Activated CD4-positive, alpha-beta T cell treated with anti-CD3 and anti-CD28 coated beads for 36 hours (primary cell): ENCODE measurements around the gene ENO3. TPM values are rescaled to one million over a fixed set of nuclear protein-coding genes. Genes with fewer than 3 reads are reported as not detected.

Experiments
- ATAC-seq: fragments of 200-7000 bp; cut with Tn5 transposase; one replicate; pipeline ENCODE4 v1.10.0; 2021; ENCODE audit warnings: mild to moderate bottlenecking, moderate library complexity
- CTCF ChIA-PET: fragments of 350-600 bp; sonication (Branson Sonifier 250); formaldehyde crosslinking; loops from one replicate; lab custom pipeline; 2021; ENCODE audit warnings: antibody characterized with exemption; lab: Charles Lee
- POLR2A ChIA-PET: fragments of 350-600 bp; sonication (Branson Sonifier 250); formaldehyde crosslinking; loops from one replicate; lab custom pipeline; 2021; ENCODE audit warnings: antibody characterized with exemption, inconsistent platforms; lab: Charles Lee
- DNase-seq: peaks from one replicate; pipeline ENCODE4 v3.0.0-alpha.2; 2020
- H3K27ac Mint-ChIP-seq: one replicate; pipeline ENCODE4 v1.8.0; 2021; ENCODE audit warnings: mixed read lengths
- H3K27me3 Mint-ChIP-seq: one replicate; pipeline ENCODE4 v1.8.0; 2021; ENCODE audit warnings: mixed read lengths
- H3K36me3 Mint-ChIP-seq: one replicate; pipeline ENCODE4 v1.8.0; 2021; ENCODE audit warnings: low read depth, mixed read lengths
- H3K4me1 Mint-ChIP-seq: one replicate; pipeline ENCODE4 v1.8.0; 2021; ENCODE audit warnings: mixed read lengths
- H3K4me3 Mint-ChIP-seq: one replicate; pipeline ENCODE4 v1.8.0; 2021; ENCODE audit warnings: mild to moderate bottlenecking, moderate library complexity, mixed read lengths
- H3K9me3 Mint-ChIP-seq: one replicate; pipeline ENCODE4 v1.8.0; 2021; ENCODE audit warnings: low read depth, mixed read lengths
- intact Hi-C, 2 experiments: fragments of 100-400 bp; cut with DNase I in 1 of 2; cut with micrococcal nuclease in 1 of 2; formaldehyde crosslinking; loops; one replicate each; pipeline versions ENCODE4 v1.14.2 to v1.15.1; 2022 to 2024; cut with DNase I, micrococcal nuclease
- total RNA-seq, 2 experiments: library from RNA; stranded (reverse); gene quantifications; one replicate each; pipeline ENCODE4 v1.2.3, GENCODE V29; 2021

The ENO3 gene
- total RNA-seq, 2 experiments from 2014 or later = 32.0 to 32.9 TPM

DNA sequence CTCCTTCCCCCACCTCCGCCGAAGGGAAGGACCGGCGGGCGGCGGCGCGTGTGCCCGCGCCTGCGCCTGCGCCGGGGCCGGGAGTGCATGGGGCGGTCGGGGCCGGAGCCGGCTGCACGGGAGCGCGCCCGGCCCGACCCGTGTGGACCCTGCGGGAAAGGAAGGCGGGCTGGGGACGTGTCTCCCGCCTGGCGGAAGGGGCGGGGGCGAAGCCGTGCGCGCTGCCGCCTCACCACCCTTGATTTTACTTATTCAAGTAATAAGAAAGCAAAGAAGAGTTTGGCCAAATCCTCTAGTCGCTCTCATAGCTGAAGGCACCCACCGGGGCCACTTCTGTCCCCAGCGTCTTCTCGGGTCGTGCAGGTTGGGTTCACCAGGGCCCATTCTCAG, 2.0 kb upstream of the ENO3 start:
- Mint-ChIP-seq H3K4me1 (peaks cover 34% of the 10 kb centered on the region), H3K4me3 (peak overlapping the region; percentile 99), H3K27me3 (no peaks in the 10 kb centered on the region), H3K27ac (peak overlapping the region; percentile 100), H3K36me3 (peaks cover 42% of the 10 kb centered on the region), H3K9me3 (no peaks in the 10 kb centered on the region)
- DNase-seq (peak; percentile 88), ATAC-seq (peak; percentile 39)
- POLR2A ChIA-PET = interaction anchor here (0.8 to 9.2 kb wide), 2 partner anchors 9 to 19 kb away, joined by 8 to 80 read pairs; partner anchors contain the start of genes RNF167, SLC25A11 and SPAG7
- CTCF ChIA-PET = interaction anchor here (0.6 kb wide), 1 partner anchor 19 kb away, joined by 5 read pairs; the partner anchor contains the start of gene SPAG7
- intact Hi-C loops = loop anchor here (1.0 to 10.0 kb wide), 16 partner anchors 9 to 1693 kb away; partner anchors contain the start of genes ARRB2 (in 2 of the 2), RNF167 (in 2 of the 2), SLC25A11 (in 2 of the 2) and SPAG7 (in 2 of the 2)

DNA sequence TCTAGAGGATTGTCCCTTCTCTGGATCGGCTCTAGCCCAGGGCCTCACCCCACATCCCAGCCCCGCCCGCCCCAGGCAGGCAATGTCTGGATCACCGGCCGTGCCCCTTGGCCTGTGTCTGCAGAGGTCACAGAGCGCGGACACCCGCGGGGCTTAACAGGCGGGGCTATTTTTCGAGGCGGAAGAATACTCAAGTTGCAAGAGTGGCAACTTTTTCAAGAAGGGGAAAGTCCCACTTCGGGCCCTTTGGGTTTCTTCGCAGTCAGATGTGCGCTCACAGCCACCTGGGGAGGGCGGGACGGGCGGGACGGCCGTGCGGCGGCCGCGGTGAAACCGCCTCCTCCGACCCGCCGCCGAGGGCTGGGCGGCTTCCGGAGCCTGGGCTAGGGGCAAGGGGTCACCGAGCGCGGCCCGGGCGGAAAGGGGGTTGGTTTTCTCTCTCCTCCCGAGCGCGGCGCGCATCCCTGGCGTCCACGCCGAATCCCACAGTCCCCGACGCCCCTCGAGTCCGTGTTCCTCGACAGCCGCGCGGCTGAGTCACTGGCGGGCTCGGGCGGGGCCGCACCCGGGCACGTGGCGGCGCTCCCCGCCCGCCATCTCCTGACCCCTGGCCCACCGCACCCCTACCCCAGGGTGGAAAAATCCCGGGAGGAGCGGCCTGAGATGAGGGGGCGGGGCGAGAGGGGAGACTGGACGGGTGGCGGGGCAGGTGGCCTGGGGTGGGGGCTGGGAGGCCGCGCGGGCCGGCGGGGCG, 1.4 kb upstream of the ENO3 start:
- Mint-ChIP-seq H3K27ac (peak overlapping the region; percentile 89), H3K4me1 (peaks cover 28% of the 10 kb centered on the region), H3K4me3 (peak overlapping the region; percentile 99), H3K9me3 (no peaks in the 10 kb centered on the region), H3K27me3 (no peaks in the 10 kb centered on the region), H3K36me3 (peaks cover 38% of the 10 kb centered on the region)
- intact Hi-C loops = loop anchor here (1.0 to 10.0 kb wide), 12 partner anchors 18 to 1693 kb away; partner anchors contain the start of genes ATP2A3 (in 1 of the 2), C17orf107 (in 1 of the 2), CAMTA2 (in 1 of the 2) and KIAA0753 (in 1 of the 2)
- ATAC-seq (peak; percentile 25), DNase-seq (peak; percentile 86)
- POLR2A ChIA-PET = interaction anchor here (0.6 to 9.2 kb wide), 4 partner anchors 9 to 25 kb away, joined by 3 to 80 read pairs (median 7); partner anchors contain the start of genes RNF167, SLC25A11 and SPAG7
- CTCF ChIA-PET = interaction anchor here (0.9 kb wide), 1 partner anchor 18 kb away, joined by 4 read pairs; the partner anchor contains the start of gene SPAG7

DNA sequence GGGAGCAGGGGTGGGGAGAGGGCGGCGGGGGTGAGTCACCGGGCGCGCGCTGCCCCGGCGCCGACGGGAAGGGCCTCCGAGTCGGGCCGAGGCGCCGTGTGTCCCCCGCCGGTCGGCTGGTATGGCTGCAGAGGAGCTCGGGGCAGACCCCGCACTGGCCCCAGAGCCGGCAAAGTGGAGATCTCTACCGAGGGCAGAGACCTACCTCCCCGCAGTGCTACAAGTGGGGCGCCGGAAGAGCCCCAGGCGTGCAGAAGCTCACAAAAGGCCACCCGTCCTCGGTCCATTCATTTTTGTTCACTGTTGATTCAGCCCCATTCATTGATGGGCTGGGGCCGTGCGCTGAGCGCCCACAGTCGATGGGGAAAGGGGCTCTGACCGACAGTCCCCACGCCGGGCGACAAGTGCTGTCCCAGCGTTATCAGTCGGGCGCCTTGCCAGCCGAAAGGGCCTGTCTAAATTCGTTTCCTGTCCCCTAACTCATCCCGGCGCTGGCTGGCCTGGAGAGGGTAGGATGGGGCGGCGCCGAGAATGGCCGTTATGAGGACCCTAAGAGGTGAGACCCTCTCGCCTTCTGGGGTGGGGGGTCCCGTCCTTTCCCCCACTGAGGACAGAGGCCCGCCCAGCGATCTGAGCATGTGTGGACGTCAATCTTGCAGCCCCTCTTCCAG, 709 bp upstream of the ENO3 start:
- Mint-ChIP-seq H3K27me3 (no peaks in the 10 kb centered on the region), H3K36me3 (peaks cover 30% of the 10 kb centered on the region), H3K9me3 (no peaks in the 10 kb centered on the region), H3K4me3 (peak overlapping the region; percentile 99), H3K4me1 (peaks cover 21% of the 10 kb centered on the region), H3K27ac (peak overlapping the region; percentile 94)
- ChIA-PET CTCF (interaction anchor here (0.6 to 0.9 kb wide), 2 partner anchors 17 to 161 kb away, joined by 3 to 4 read pairs; partner anchors contain the start of gene SPAG7), POLR2A (interaction anchor here (0.5 to 9.2 kb wide), 6 partner anchors 9 to 226 kb away, joined by 3 to 80 read pairs (median 4); partner anchors contain the start of genes RNF167, SLC25A11 and SPAG7)
- intact Hi-C loops = loop anchor here in 1 of 2 experiments (1.0 kb wide), 2 partner anchors 37 to 128 kb away; partner anchors contain the start of genes CAMTA2 and ZFP3
- ATAC-seq (peak; percentile 8), DNase-seq (peak; percentile 62)

DNA sequence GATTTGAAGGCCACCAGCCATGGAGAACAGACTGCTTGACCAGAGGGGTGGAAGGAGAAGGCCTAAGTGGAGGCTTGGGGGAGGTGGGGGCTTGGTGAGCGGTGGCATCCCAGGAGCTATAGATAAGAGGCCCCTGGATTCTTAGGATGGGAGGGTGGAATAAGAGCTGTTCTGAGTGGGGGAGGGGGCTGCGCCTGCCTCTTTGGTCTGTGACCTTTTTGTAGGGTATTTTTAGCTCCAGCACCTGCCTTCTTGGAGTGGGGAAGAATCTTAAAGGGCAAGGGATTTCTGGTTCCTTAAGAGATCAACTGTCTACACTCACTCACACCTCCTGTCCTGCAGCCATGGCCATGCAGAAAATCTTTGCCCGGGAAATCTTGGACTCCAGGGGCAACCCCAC, 567 bp downstream of the ENO3 start:
- intact Hi-C loops = no loop called here
- Mint-ChIP-seq H3K4me3 (peak overlapping the region; percentile 99), H3K27ac (no peak overlapping the region), H3K27me3 (no peaks in the 10 kb centered on the region), H3K36me3 (peaks cover 18% of the 10 kb centered on the region), H3K4me1 (peaks cover 20% of the 10 kb centered on the region), H3K9me3 (no peaks in the 10 kb centered on the region)
- no peak for DNase-seq
- CTCF ChIA-PET = interaction anchor here (0.5 to 1.5 kb wide), 4 partner anchors 14 to 100 kb away, joined by 3 read pairs; partner anchors contain the start of gene SPAG7
- POLR2A ChIA-PET = interaction anchor here (1.0 to 9.2 kb wide), 3 partner anchors 11 to 16 kb away, joined by 3 to 80 read pairs (median 7); partner anchors contain the start of genes RNF167, SLC25A11 and SPAG7
- no peak for ATAC-seq

DNA sequence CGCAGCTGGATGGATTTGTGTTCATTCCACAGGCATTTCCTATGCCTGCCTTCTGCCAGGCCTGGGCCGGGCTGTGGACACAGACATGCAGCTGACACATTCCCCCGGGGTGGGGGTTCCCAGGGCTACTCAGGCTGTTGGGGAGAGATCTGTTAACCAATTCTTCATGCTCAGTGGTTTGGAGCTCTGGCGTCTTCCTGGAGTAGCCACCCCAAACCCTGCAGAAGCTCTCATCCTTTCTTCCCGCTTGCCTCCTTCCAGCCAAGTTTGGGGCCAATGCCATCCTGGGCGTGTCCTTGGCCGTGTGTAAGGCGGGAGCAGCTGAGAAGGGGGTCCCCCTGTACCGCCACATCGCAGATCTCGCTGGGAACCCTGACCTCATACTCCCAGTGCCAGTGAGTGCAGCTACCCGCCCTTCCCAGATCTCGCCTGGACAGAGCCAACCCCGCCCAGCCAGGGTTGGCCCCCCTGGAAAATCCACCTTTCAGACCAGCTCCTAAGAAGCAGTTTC, 2.6 kb downstream of the ENO3 start:
- Mint-ChIP-seq H3K4me1 (peaks cover 23% of the 10 kb centered on the region), H3K27me3 (no peaks in the 10 kb centered on the region), H3K9me3 (no peaks in the 10 kb centered on the region), H3K27ac (no peak overlapping the region), H3K36me3 (peaks cover 11% of the 10 kb centered on the region), H3K4me3 (no peak overlapping the region)
- ATAC-seq (no peak), DNase-seq (no peak)
- POLR2A ChIA-PET = interaction anchor here (1.1 to 1.3 kb wide), 2 partner anchors 13 to 16 kb away, joined by 3 to 5 read pairs; partner anchors contain the start of gene SPAG7
- intact Hi-C loops = no loop called here
- CTCF ChIA-PET = interaction anchor here (0.5 to 0.7 kb wide), 5 partner anchors 26 to 163 kb away, joined by 3 read pairs; no protein-coding TSS in a partner anchor

DNA sequence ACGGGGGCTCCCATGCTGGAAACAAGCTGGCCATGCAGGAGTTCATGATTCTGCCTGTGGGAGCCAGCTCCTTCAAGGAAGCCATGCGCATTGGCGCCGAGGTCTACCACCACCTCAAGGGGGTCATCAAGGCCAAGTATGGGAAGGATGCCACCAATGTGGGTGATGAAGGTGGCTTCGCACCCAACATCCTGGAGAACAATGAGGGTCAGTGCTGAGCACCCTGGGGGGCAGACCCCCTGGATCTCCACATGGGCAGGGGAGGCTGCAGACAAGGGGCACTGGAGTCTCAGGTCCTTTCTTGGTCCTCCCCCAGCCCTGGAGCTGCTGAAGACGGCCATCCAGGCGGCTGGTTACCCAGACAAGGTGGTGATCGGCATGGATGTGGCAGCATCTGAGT, 4.2 kb downstream of the ENO3 start:
- ChIA-PET POLR2A (interaction anchor here (1.0 kb wide), 1 partner anchor 12 kb away, joined by 3 read pairs; the partner anchor contains the start of gene SPAG7), CTCF (interaction anchor here (1.0 to 1.9 kb wide), 3 partner anchors 11 to 75 kb away, joined by 3 to 6 read pairs (median 4); no protein-coding TSS in a partner anchor)
- Mint-ChIP-seq H3K4me3 (no peak overlapping the region), H3K4me1 (peaks cover 23% of the 10 kb centered on the region), H3K27ac (no peak overlapping the region), H3K36me3 (peaks cover 18% of the 10 kb centered on the region), H3K9me3 (no peaks in the 10 kb centered on the region), H3K27me3 (no peaks in the 10 kb centered on the region)
- intact Hi-C loops = no loop called here
- ATAC-seq (no peak), DNase-seq (no peak)

DNA sequence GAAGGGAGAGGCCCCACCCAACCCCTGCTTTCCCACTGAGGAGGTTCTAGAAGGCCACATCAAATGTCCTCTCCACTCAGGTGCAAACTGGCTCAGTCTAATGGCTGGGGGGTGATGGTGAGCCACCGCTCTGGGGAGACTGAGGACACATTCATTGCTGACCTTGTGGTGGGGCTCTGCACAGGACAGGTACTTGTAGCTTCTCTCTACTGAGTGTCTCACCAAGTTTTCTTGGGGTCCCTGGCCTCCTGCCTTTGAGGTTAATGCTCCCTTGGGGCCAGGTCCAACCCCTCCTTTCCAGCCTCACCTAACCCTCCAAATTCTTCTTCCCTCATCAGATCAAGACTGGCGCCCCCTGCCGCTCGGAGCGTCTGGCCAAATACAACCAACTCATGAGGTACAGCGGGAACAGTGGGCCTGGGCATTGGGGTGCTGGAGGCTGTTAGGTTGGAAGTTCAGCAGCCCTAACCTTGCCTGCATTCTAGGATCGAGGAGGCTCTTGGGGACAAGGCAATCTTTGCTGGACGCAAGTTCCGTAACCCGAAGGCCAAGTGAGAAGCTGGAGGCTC, 5.7 kb downstream of the ENO3 start:
- CTCF ChIA-PET = interaction anchor here (0.9 to 1.1 kb wide), 3 partner anchors 10 to 149 kb away, joined by 3 read pairs; partner anchors contain the start of gene SPAG7
- Mint-ChIP-seq H3K4me1 (peaks cover 9% of the 10 kb centered on the region), H3K27me3 (no peaks in the 10 kb centered on the region), H3K27ac (no peak overlapping the region), H3K9me3 (no peaks in the 10 kb centered on the region), H3K36me3 (peaks cover 21% of the 10 kb centered on the region), H3K4me3 (no peak overlapping the region)
- ATAC-seq (peak; percentile 55), DNase-seq (peak; percentile 72)
- intact Hi-C loops = no loop called here
- POLR2A ChIA-PET = no interaction called here

DNA sequence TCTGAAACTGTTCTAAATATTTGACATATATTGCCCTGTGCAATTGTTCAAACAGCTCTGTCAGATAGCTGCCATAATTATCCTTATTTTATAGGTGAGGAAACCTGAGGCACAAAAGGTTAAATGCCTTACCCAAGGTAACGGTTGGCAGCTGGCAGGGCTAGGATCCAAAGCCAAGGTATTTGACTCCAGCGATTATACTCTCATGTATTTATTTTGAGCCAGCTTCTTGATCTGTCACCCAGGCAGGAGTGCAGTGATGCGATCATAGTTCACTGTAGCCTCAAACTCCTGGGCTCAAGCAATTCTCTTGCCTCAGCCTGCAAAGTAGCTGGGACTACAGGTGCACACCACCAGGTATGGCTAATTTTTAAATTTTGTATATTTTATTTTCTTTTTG, 7.2 kb downstream of the ENO3 start:
- no peaks in the 10 kb centered on the region for H3K27me3 Mint-ChIP-seq
- no peaks in the 10 kb centered on the region for H3K9me3 Mint-ChIP-seq
- no peak overlapping the region for H3K4me3 Mint-ChIP-seq
- intact Hi-C loops = no loop called here
- ChIA-PET CTCF (interaction anchor here (0.6 to 1.2 kb wide), 2 partner anchors 9 to 12 kb away, joined by 3 to 6 read pairs; no protein-coding TSS in a partner anchor), POLR2A (interaction anchor here (0.6 kb wide), 1 partner anchor 25 kb away, joined by 3 read pairs; no protein-coding TSS in a partner anchor)
- peaks cover 22% of the 10 kb centered on the region for H3K36me3 Mint-ChIP-seq
- ATAC-seq = no peak
- DNase-seq = no peak
- peaks cover 7% of the 10 kb centered on the region for H3K4me1 Mint-ChIP-seq
- no peak overlapping the region for H3K27ac Mint-ChIP-seq

DNA sequence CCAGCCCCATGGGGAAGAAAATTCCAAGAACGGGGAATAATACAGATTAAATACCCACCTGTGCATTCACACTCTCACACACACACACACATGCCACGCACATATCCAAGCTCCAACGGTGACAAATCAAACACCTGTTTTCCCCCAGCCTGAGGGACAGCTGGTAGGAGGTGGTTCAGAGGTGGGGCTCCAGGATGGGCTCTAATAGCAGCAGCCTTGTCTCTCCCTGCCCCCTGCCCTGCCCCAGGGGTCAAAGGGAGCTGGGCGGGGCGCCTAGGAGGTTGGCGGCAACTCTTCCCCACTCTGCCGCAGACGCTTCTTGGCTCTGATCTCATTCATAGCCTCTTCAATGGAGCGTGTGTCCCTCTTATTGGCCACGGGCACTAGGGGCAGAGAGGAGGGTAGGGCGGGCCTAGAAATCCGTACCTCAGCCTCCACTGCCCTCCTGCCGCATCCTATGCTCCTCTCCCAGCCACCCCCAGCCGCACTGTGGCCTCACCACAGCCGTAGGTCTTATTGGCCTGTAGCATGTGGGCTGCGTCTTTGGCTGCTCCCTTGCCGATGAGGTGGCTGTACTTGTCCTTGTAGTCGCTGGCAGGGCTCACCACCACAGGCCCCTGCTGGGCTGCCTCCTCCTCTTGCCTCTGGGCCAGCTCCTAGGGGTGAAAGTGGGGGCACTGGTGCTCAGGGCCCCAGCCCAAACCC, 8.5 kb downstream of the ENO3 start:
- ChIA-PET POLR2A (interaction anchor here (0.5 to 1.2 kb wide), 3 partner anchors 8 to 119 kb away, joined by 3 to 4 read pairs (median 3); partner anchors contain the start of genes ENO3, SPAG7 and ZFP3), CTCF (interaction anchor here (1.3 kb wide), 1 partner anchor 27 kb away, joined by 3 read pairs; no protein-coding TSS in a partner anchor)
- Mint-ChIP-seq H3K9me3 (no peaks in the 10 kb centered on the region), H3K4me3 (no peak overlapping the region), H3K36me3 (peaks cover 23% of the 10 kb centered on the region), H3K4me1 (peaks cover 7% of the 10 kb centered on the region), H3K27ac (no peak overlapping the region), H3K27me3 (no peaks in the 10 kb centered on the region)
- ATAC-seq (no peak), DNase-seq (no peak)
- intact Hi-C loops = no loop called here
